SW480 (cell line): ENCODE results near the gene RDX.

Experiments used
- DNase-seq: peaks from one replicate; pipeline ENCODE4 v3.0.0-alpha.2; 2016; ENCODE audit warnings: low spot score

RDX gene

GRCh38 chr11:110130642-110131238 is 165.7 kb downstream of the RDX start:
- no peak for DNase-seq

GRCh38 chr11:110128161-110128560 is 168.3 kb downstream of the RDX start:
- no peak for DNase-seq

GRCh38 chr11:110126936-110127335 is 169.5 kb downstream of the RDX start:
- no peak for DNase-seq

GRCh38 chr11:110125632-110126031 is 170.8 kb downstream of the RDX start:
- DNase-seq, result no peak
